H9 (cell line): ENCODE data around the gene ACTBL2. TPM values are rescaled to one million over a fixed set of nuclear protein-coding genes. Genes with fewer than 3 reads are reported as not detected.

Experiments
- DNase-seq: peaks from one replicate; pipeline ENCODE4 v3.0.0-alpha.2; 2017
- H2AFZ ChIP-seq: one replicate; pipeline ENCODE4 v1.6.1; 2013; ENCODE audit warnings: mild to moderate bottlenecking, low read length, control low read depth, moderate library complexity
- H2AK5ac ChIP-seq: 2 replicates; pipeline ENCODE4 v1.6.1; 2013; ENCODE audit warnings: low read length, control low read depth, mixed read lengths; ENCODE audit not compliant: insufficient read length
- H2BK120ac ChIP-seq: one replicate; pipeline ENCODE4 v1.6.1; 2013; ENCODE audit warnings: low read depth, mild to moderate bottlenecking, low read length, control low read depth, inconsistent platforms; ENCODE audit not compliant: poor library complexity, severe bottlenecking
- H2BK12ac ChIP-seq: 2 replicates; pipeline ENCODE4 v1.6.1; 2013; ENCODE audit warnings: low read length, control low read depth, mixed read lengths, low read depth; ENCODE audit not compliant: insufficient read length
- H2BK15ac ChIP-seq: 2 replicates; pipeline ENCODE4 v1.6.1; 2013; ENCODE audit warnings: low read depth, low read length, control low read depth
- H2BK20ac ChIP-seq: one replicate; pipeline ENCODE4 v1.6.1; 2013; ENCODE audit warnings: low read depth, mild to moderate bottlenecking, low read length, control low read depth, inconsistent platforms; ENCODE audit not compliant: poor library complexity, severe bottlenecking
- H2BK5ac ChIP-seq: 2 replicates; pipeline ENCODE4 v1.6.1; 2013; ENCODE audit warnings: low read length, control low read depth, mixed read lengths; ENCODE audit not compliant: insufficient read length
- H3K14ac ChIP-seq: 2 replicates; pipeline ENCODE4 v1.6.1; 2013; ENCODE audit warnings: low read length, control low read depth; ENCODE audit not compliant: insufficient read depth
- H3K18ac ChIP-seq: 2 replicates; pipeline ENCODE4 v1.6.1; 2013; ENCODE audit warnings: low read depth, mild to moderate bottlenecking, mixed read lengths, low read length, control low read depth; ENCODE audit not compliant: insufficient read length
- H3K23ac ChIP-seq: 2 replicates; pipeline ENCODE4 v1.6.1; 2013; ENCODE audit warnings: low read length, control low read depth, mixed read lengths, low read depth; ENCODE audit not compliant: insufficient read length
- H3K23me2 ChIP-seq: 2 replicates; pipeline ENCODE4 v1.6.1; 2013; ENCODE audit warnings: low read depth, mild to moderate bottlenecking, mixed read lengths, low read length, control low read depth; ENCODE audit not compliant: insufficient read length, poor library complexity, severe bottlenecking
- H3K27ac ChIP-seq: 2 replicates; pipeline ENCODE4 v1.5.1; 2013; ENCODE audit warnings: low read length, control low read depth, mixed read lengths, low read depth; ENCODE audit not compliant: insufficient read length
- H3K27me3 ChIP-seq: 2 replicates; pipeline ENCODE4 v1.6.1; 2013; ENCODE audit warnings: low read length, control low read depth, inconsistent platforms; ENCODE audit not compliant: insufficient read depth
- H3K4ac ChIP-seq: 2 replicates; pipeline ENCODE4 v1.6.1; 2013; ENCODE audit warnings: low read depth, mild to moderate bottlenecking, control low read depth, inconsistent platforms, low read length, moderate library complexity
- H3K4me1 ChIP-seq: 2 replicates; pipeline ENCODE4 v1.6.1; 2013; ENCODE audit warnings: low read length, control low read depth, inconsistent platforms; ENCODE audit not compliant: insufficient read depth
- H3K4me2 ChIP-seq: 2 replicates; pipeline ENCODE4 v1.6.1; 2013; ENCODE audit warnings: low read length, control low read depth, mixed read lengths; ENCODE audit not compliant: insufficient read length, insufficient read depth
- H3K56ac ChIP-seq: 2 replicates; pipeline ENCODE4 v1.6.1; 2013; ENCODE audit warnings: low read depth, mild to moderate bottlenecking, mixed read lengths, low read length, control low read depth; ENCODE audit not compliant: insufficient read length
- H3K79me1 ChIP-seq: 2 replicates; pipeline ENCODE4 v1.6.1; 2013; ENCODE audit warnings: low read depth, mild to moderate bottlenecking, moderate library complexity, low read length, control low read depth, inconsistent platforms; ENCODE audit not compliant: insufficient read depth, poor library complexity, severe bottlenecking
- H3K79me2 ChIP-seq: 2 replicates; pipeline ENCODE4 v1.6.1; 2013; ENCODE audit warnings: low read length, control low read depth, inconsistent platforms; ENCODE audit not compliant: insufficient read depth
- H3K9ac ChIP-seq: 2 replicates; pipeline ENCODE4 v1.6.1; 2013; ENCODE audit warnings: low read length, control low read depth, mixed read lengths; ENCODE audit not compliant: insufficient read length; ENCODE audit errors: extremely low read depth
- H3K9me3 ChIP-seq: one replicate; pipeline ENCODE4 v1.6.1; 2013; ENCODE audit warnings: low read depth, low read length, inconsistent platforms; ENCODE audit not compliant: control insufficient read depth
- H3T11ph ChIP-seq: one replicate; pipeline ENCODE4 v1.6.1; 2013; ENCODE audit warnings: mild to moderate bottlenecking, low read length, control low read depth, inconsistent platforms
- H4K20me1 ChIP-seq: one replicate; pipeline ENCODE4 v1.6.1; 2013; ENCODE audit not compliant: control insufficient read depth, insufficient read length, insufficient read depth
- H4K5ac ChIP-seq: 2 replicates; pipeline ENCODE4 v1.6.1; 2013; ENCODE audit warnings: low read depth, mild to moderate bottlenecking, mixed read lengths, low read length, control low read depth; ENCODE audit not compliant: insufficient read length
- H4K8ac ChIP-seq: replicated peaks from 2 replicates; pipeline ENCODE4 v1.6.1; 2013; ENCODE audit warnings: low read length, control low read depth, mixed read lengths, low read depth; ENCODE audit not compliant: insufficient read length
- H4K91ac ChIP-seq: 2 replicates; pipeline ENCODE4 v1.6.1; 2013; ENCODE audit warnings: low read depth, mild to moderate bottlenecking, moderate library complexity, mixed read lengths, low read length, control low read depth; ENCODE audit not compliant: insufficient read length
- H3K27ac Mint-ChIP-seq, 3 experiments: 2 replicates in 2 of 3; 3 replicates in 1 of 3; pipeline ENCODE4 v1.8.0; 2020 to 2021; ENCODE audit warnings: mixed read lengths in 3 of 3, mild to moderate bottlenecking in 1 of 3, moderate library complexity in 1 of 3
- H3K27me3 Mint-ChIP-seq: 2 replicates; pipeline ENCODE4 v1.8.0; 2021; ENCODE audit warnings: low read depth, mild to moderate bottlenecking, moderate library complexity, mixed read lengths
- H3K36me3 Mint-ChIP-seq, 3 experiments: 2 replicates in 2 of 3; 3 replicates in 1 of 3; pipeline ENCODE4 v1.8.0; 2020 to 2021; ENCODE audit warnings: low read depth in 3 of 3, mixed read lengths in 3 of 3; ENCODE audit not compliant: insufficient read depth in 1 of 3
- H3K4me1 Mint-ChIP-seq, 2 experiments: 2 replicates each; pipeline ENCODE4 v1.8.0; 2020; ENCODE audit warnings: mixed read lengths in 2 of 2
- H3K4me3 Mint-ChIP-seq, 2 experiments: 2 replicates in 1 of 2; 3 replicates in 1 of 2; pipeline ENCODE4 v1.8.0; 2020 to 2021; ENCODE audit warnings: mild to moderate bottlenecking in 2 of 2, mixed read lengths in 2 of 2, moderate library complexity in 1 of 2
- H3K9me3 Mint-ChIP-seq, 2 experiments: 2 replicates in 1 of 2; 3 replicates in 1 of 2; pipeline ENCODE4 v1.8.0; 2020; ENCODE audit warnings: mild to moderate bottlenecking in 2 of 2, mixed read lengths in 2 of 2, moderate library complexity in 1 of 2
- CTCF ChIP-seq: fragments of 200-600 bp; sonication (generic); conservative IDR thresholded peaks from 3 replicates; pipeline ENCODE4 v1.8.0; 2021; ENCODE audit warnings: antibody characterized with exemption, mild to moderate bottlenecking
- WGBS: extraction: QIAGEN DNeasy Blood & Tissue Kit; methylation state at CpG from one replicate; pipeline ENCODE4 v1.1.7; 2013; ENCODE audit warnings: missing lambda C conversion rate, low lambda C conversion rate, mixed read lengths; ENCODE audit not compliant: insufficient read length; ENCODE audit errors: extremely low coverage; 5-methylcytosine and 5-hydroxymethylcytosine counted together
- total RNA-seq: library from RNA; stranded (reverse); gene quantifications from 2 replicates; pipeline ENCODE4 v1.2.1, GENCODE V29; 2021

Gene ACTBL2
- total RNA-seq, 1 experiment from 2014 or later, result not detected

DNA sequence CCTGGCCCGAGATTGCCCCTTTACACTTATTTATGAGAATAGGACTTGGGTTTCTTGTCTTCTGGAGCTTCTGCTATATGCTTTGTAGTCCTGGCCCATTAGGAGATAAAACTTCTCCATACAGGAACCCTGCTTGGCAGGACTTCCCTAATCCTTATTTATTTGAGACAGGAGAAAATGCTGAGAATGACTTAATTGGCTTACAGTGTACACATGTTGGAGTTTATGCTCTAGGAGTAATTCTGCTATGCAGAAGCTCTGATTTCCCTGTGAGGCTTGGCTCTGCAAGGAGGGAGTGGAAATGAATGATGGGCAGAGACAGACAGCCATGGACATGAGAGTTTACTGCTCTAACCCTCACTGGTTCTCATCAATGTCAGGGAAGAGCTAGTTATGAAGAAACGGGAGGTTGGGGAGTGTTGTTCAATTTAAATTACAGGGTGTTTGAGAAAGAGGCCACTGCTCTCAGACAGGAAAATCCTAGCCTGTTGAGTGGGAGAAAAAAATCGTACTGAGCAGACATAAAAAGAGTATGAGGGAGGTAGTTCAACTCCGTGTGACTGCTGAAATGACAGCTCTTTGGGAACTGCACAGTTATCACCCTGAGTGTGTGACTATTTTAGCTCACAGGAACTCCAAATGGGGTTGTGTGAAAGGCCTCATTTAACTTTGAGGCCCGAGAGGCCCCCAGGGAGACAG is 37.5 kb downstream of the ACTBL2 start:
- Mint-ChIP-seq H3K9me3 (no peaks in the 10 kb centered on the region; a peak in 2 of 5 replicates), H3K36me3 (no peaks in the 10 kb centered on the region; a peak in 1 of 7 replicates), H3K27me3 (no peaks in the 10 kb centered on the region), H3K27ac (no peak overlapping the region), H3K4me3 (no peak overlapping the region), H3K4me1 (peaks cover 3 to 12% of the 10 kb centered on the region in 2 experiments; a peak in 2 of 4 replicates)
- Histone ChIP-seq H2BK12ac (no peak overlapping the region), H3K27ac (no peak overlapping the region), H2BK5ac (no peak overlapping the region), H3K56ac (no peak overlapping the region), H3K18ac (no peak overlapping the region), H3K4ac (no peak overlapping the region), H3T11ph (no peak overlapping the region), H4K20me1 (no peaks in the 10 kb centered on the region), H3K27me3 (no peaks in the 10 kb centered on the region; the same call in 1 of the 2 replicates), H3K79me1 (no peaks in the 10 kb centered on the region), H3K4me1 (no peaks in the 10 kb centered on the region), H2BK15ac (no peak overlapping the region), H2BK120ac (no peak overlapping the region), H3K14ac (no peak overlapping the region), H3K9me3 (no peaks in the 10 kb centered on the region), H2BK20ac (no peak overlapping the region), H4K91ac (no peak overlapping the region), H4K8ac (no peak overlapping the region), H2AK5ac (no peak overlapping the region), H3K23ac (no peak overlapping the region), H3K79me2 (no peaks in the 10 kb centered on the region), H3K9ac (no peak overlapping the region), H2AFZ (no peak overlapping the region), H4K5ac (no peak overlapping the region), H3K4me2 (no peak overlapping the region), H3K23me2 (no peaks in the 10 kb centered on the region)
- no peak for TF ChIP-seq CTCF
- no peak for DNase-seq
- no CpG with 5 or more reads among the region's 5 CpGs for WGBS
